SK-N-SH (cell line): ENCODE measurements around the gene PAM. TPM values are rescaled to one million over a fixed set of nuclear protein-coding genes. Genes with fewer than 3 reads are reported as not detected.

Source experiments
- CTCF ChIA-PET: fragments of 300-600, 350-600 bp; formaldehyde crosslinking; extraction: SDS; loops from one replicate; lab custom pipeline; 2021; lab: Yijun Ruan, JAX
- POLR2A ChIA-PET: fragments of 350-600 bp; sonication (Branson Sonifier 250); formaldehyde crosslinking; extraction: SDS; loops from one replicate; lab custom pipeline; 2020; ENCODE audit warnings: antibody characterized with exemption, inconsistent platforms; lab: Yijun Ruan, JAX
- DNase-seq: peaks from one replicate; pipeline ENCODE4 v3.0.0; 2012
- H2AFZ ChIP-seq: fragments of 200-600 bp; sonication (generic); 2 replicates; pipeline ENCODE4 v1.8.1; 2016; ENCODE audit warnings: antibody characterized with exemption, mild to moderate bottlenecking, low read depth
- H3F3A ChIP-seq: fragments of 200-600 bp; sonication (generic); replicated peaks from 2 replicates; pipeline ENCODE3; 2016; ENCODE audit warnings: antibody characterized with exemption, mild to moderate bottlenecking; ENCODE audit not compliant: insufficient read depth
- H3K27ac ChIP-seq, 2 experiments: fragments of 200-500 bp in 1 of 2; fragments of 200-600 bp in 1 of 2; sonication (Bioruptor generic) in 1 of 2; sonication (generic), shearing (Covaris generic) in 1 of 2; 2 replicates each; pipeline versions ENCODE4 v1.5.1 to v1.6.1; 2014 to 2016; ENCODE audit warnings: low read depth in 2 of 2, inconsistent platforms in 1 of 2, low read length in 1 of 2, mild to moderate bottlenecking in 1 of 2, mixed read lengths in 1 of 2
- H3K27me3 ChIP-seq: fragments of 200-600 bp; sonication (generic), shearing (Covaris generic); 2 replicates; pipeline ENCODE4 v1.6.1; 2016; ENCODE audit warnings: mixed run types; ENCODE audit not compliant: insufficient read depth
- H3K36me3 ChIP-seq, 2 experiments: fragments of 200-500 bp in 1 of 2; fragments of 200-600 bp in 1 of 2; sonication (Bioruptor generic) in 1 of 2; sonication (generic) in 1 of 2; replicated peaks in 1 of 2; 2 replicates each; pipeline versions ENCODE3 to v1.5.1; 2014 to 2016; ENCODE audit warnings: low read length in 1 of 2, mild to moderate bottlenecking in 1 of 2; ENCODE audit not compliant: insufficient read depth in 2 of 2, control insufficient read depth in 1 of 2
- H3K4me1 ChIP-seq, 2 experiments: fragments of 200-500 bp in 1 of 2; fragments of 200-600 bp in 1 of 2; sonication (Bioruptor generic) in 1 of 2; sonication (generic), shearing (Covaris generic) in 1 of 2; 2 replicates each; pipeline versions ENCODE4 v1.5.1 to v1.6.1; 2014 to 2016; ENCODE audit warnings: low read depth in 1 of 2, low read length in 1 of 2, mixed run types in 1 of 2; ENCODE audit not compliant: insufficient read depth in 2 of 2, control insufficient read depth in 1 of 2
- H3K4me2 ChIP-seq: fragments of 200-600 bp; sonication (generic), shearing (Covaris generic); 2 replicates; pipeline ENCODE4 v1.6.1; 2017; ENCODE audit warnings: mixed run types
- H3K4me3 ChIP-seq, 2 experiments: fragments of 200-500 bp in 1 of 2; fragments of 200-600 bp in 1 of 2; sonication (Bioruptor generic) in 1 of 2; sonication (generic), shearing (Covaris generic) in 1 of 2; 2 replicates each; pipeline versions ENCODE4 v1.5.1 to v1.8.1; 2014 to 2016; ENCODE audit warnings: low read depth in 2 of 2, inconsistent platforms in 1 of 2, low read length in 1 of 2, mild to moderate bottlenecking in 1 of 2, mixed read lengths in 1 of 2, moderate library complexity in 1 of 2
- H3K79me2 ChIP-seq: fragments of 200-600 bp; sonication (generic); 2 replicates; pipeline ENCODE4 v1.8.1; 2017; ENCODE audit warnings: mild to moderate bottlenecking; ENCODE audit not compliant: insufficient read depth
- H3K9ac ChIP-seq: fragments of 200-600 bp; sonication (generic); 2 replicates; pipeline ENCODE4 v1.6.1; 2017; ENCODE audit warnings: mixed run types
- H3K9me2 ChIP-seq: fragments of 200-600 bp; sonication (generic); 2 replicates; pipeline ENCODE4 v1.6.1; 2017; ENCODE audit warnings: mixed run types
- H3K9me3 ChIP-seq: fragments of 200-600 bp; sonication (generic); 2 replicates; pipeline ENCODE4 v1.6.1; 2017; ENCODE audit warnings: mixed run types, mild to moderate bottlenecking, moderate library complexity
- H4K20me1 ChIP-seq: fragments of 200-600 bp; sonication (generic); 2 replicates; pipeline ENCODE4 v1.6.1; 2017; ENCODE audit warnings: mild to moderate bottlenecking, mixed run types; ENCODE audit not compliant: insufficient read depth
- EP300 ChIP-seq, 2 experiments: IDR thresholded peaks; 2 replicates each; pipeline versions ENCODE4 v1.4.0 to v1.6.1; 2012; ENCODE audit warnings: borderline replicate concordance in 1 of 2, low read depth in 1 of 2, low read length in 1 of 2
- FOXM1 ChIP-seq: IDR thresholded peaks from 2 replicates; pipeline ENCODE4 v1.4.0; 2012; ENCODE audit warnings: low read depth, mild to moderate bottlenecking
- GABPA ChIP-seq: IDR thresholded peaks from 2 replicates; pipeline ENCODE4 v1.4.0; 2012; ENCODE audit warnings: low read depth, mild to moderate bottlenecking
- IRF3 ChIP-seq: fragments of 150-350 bp; IDR thresholded peaks from 2 replicates; pipeline ENCODE4 v1.6.1; 2016; ENCODE audit warnings: mild to moderate bottlenecking, low read depth, low read length
- NFIC ChIP-seq: IDR thresholded peaks from 2 replicates; pipeline ENCODE4 v1.4.0; 2012; ENCODE audit warnings: borderline replicate concordance
- SMC3 ChIP-seq: IDR thresholded peaks from 2 replicates; pipeline ENCODE4 v1.6.1; 2012; ENCODE audit warnings: low read depth, low read length, improper control_type of control experiment
- TAF1 ChIP-seq: IDR thresholded peaks from 2 replicates; pipeline ENCODE4 v1.6.1; 2012; ENCODE audit warnings: low read depth, mild to moderate bottlenecking, low read length, moderate library complexity, borderline replicate concordance
- USF1 ChIP-seq: IDR thresholded peaks from 2 replicates; pipeline ENCODE4 v1.4.0; 2012; ENCODE audit warnings: low read depth, borderline replicate concordance
- polyA plus RNA-seq, 3 experiments: library from polyadenylated mRNA; depleted of rRNA; stranded (reverse); fragments of >200 nt; gene quantifications; 2 replicates each; pipeline ENCODE4 v1.2.3, GENCODE V29; 2012
- TF ChIP-seq, protein P1 (sequence below): IDR thresholded peaks from 2 replicates; pipeline ENCODE4 v1.6.1; 2012; ENCODE audit warnings: mild to moderate bottlenecking, low read depth, low read length, moderate library complexity
- TF ChIP-seq, protein P2 (sequence below): IDR thresholded peaks from 2 replicates; pipeline ENCODE4; 2012

Gene PAM
- polyA plus RNA-seq, 1 of the 3 experiments (the other 2 are of a cell fraction): 507 TPM

DNA sequence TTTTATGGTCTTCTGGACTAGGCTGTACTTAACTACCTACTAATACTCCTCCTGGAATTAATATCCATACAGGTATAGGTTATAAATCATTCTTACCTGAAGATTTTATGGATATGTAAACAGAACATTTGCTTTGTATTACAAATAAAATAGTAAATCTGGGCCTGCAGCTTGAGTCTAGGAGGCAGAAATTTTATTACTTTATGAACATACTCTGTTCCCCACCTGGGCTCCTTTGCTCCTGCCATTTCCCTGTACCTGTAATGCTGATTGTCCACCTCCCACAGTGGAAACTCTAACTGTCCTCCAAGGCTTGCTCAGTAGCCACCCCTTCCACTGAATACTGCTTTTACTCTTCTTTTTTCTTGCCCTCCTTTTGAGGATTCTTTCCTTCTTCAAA is 108.0 kb downstream of the PAM start:
- Histone ChIP-seq H3K4me1 (peaks cover 5 to 20% of the 10 kb centered on the region in 2 experiments; a peak in 3 of 4 replicates), H3K4me2 (no peak overlapping the region), H3K27me3 (no peaks in the 10 kb centered on the region), H4K20me1 (no peaks in the 10 kb centered on the region; the same call in 1 of the 2 replicates), H3K9me2 (no peaks in the 10 kb centered on the region), H3K9ac (no peak overlapping the region), H2AFZ (no peak overlapping the region), H3K27ac (no peak overlapping the region), H3K4me3 (no peak overlapping the region), H3K36me3 (peaks cover 0 to 6% of the 10 kb centered on the region in 2 experiments), H3K9me3 (no peaks in the 10 kb centered on the region), H3F3A (peaks cover 31% of the 10 kb centered on the region), H3K79me2 (peaks cover 42% of the 10 kb centered on the region)
- no peak for DNase-seq
- ChIA-PET POLR2A (no interaction called here), CTCF (interaction anchor here (1.8 to 3.1 kb wide), 2 partner anchors 9 to 30 kb away, joined by 4 to 8 read pairs; no protein-coding TSS in a partner anchor)
- TF ChIP-seq USF1 (no peak), SMC3 (no peak), TAF1 (no peak), FOXM1 (no peak), IRF3 (no peak), EP300 (IDR thresholded peaks at IDR 0.05; ENCODE audit: borderline replicate concordance in 1 of 2, low read depth in 1 of 2, low read length in 1 of 2) (no peak), GABPA (no peak), NFIC (no peak)
- TF ChIP-seq, protein P1, sequence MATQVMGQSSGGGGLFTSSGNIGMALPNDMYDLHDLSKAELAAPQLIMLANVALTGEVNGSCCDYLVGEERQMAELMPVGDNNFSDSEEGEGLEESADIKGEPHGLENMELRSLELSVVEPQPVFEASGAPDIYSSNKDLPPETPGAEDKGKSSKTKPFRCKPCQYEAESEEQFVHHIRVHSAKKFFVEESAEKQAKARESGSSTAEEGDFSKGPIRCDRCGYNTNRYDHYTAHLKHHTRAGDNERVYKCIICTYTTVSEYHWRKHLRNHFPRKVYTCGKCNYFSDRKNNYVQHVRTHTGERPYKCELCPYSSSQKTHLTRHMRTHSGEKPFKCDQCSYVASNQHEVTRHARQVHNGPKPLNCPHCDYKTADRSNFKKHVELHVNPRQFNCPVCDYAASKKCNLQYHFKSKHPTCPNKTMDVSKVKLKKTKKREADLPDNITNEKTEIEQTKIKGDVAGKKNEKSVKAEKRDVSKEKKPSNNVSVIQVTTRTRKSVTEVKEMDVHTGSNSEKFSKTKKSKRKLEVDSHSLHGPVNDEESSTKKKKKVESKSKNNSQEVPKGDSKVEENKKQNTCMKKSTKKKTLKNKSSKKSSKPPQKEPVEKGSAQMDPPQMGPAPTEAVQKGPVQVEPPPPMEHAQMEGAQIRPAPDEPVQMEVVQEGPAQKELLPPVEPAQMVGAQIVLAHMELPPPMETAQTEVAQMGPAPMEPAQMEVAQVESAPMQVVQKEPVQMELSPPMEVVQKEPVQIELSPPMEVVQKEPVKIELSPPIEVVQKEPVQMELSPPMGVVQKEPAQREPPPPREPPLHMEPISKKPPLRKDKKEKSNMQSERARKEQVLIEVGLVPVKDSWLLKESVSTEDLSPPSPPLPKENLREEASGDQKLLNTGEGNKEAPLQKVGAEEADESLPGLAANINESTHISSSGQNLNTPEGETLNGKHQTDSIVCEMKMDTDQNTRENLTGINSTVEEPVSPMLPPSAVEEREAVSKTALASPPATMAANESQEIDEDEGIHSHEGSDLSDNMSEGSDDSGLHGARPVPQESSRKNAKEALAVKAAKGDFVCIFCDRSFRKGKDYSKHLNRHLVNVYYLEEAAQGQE: no peak
- TF ChIP-seq, protein P2, sequence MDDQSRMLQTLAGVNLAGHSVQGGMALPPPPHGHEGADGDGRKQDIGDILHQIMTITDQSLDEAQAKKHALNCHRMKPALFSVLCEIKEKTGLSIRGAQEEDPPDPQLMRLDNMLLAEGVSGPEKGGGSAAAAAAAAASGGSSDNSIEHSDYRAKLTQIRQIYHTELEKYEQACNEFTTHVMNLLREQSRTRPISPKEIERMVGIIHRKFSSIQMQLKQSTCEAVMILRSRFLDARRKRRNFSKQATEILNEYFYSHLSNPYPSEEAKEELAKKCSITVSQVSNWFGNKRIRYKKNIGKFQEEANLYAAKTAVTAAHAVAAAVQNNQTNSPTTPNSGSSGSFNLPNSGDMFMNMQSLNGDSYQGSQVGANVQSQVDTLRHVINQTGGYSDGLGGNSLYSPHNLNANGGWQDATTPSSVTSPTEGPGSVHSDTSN: no peak
